Mesendoderm (in vitro differentiated cells): ENCODE results near the gene POGZ.

Source experiments
- DNase-seq: peaks from one replicate; pipeline ENCODE4 v3.0.0; 2013
- H2AK5ac ChIP-seq: 2 replicates; pipeline ENCODE4 v1.6.1; 2013; ENCODE audit warnings: low read length, inconsistent platforms
- H2BK120ac ChIP-seq: 2 replicates; pipeline ENCODE4 v1.6.1; 2013; ENCODE audit warnings: low read depth, mild to moderate bottlenecking, low read length, moderate library complexity, mixed read lengths
- H2BK15ac ChIP-seq: replicated peaks from 2 replicates; pipeline ENCODE4 v1.6.1; 2013; ENCODE audit warnings: low read depth, mild to moderate bottlenecking, moderate library complexity
- H2BK5ac ChIP-seq: 2 replicates; pipeline ENCODE4 v1.6.1; 2013; ENCODE audit warnings: low read length, inconsistent platforms
- H3K18ac ChIP-seq: 2 replicates; pipeline ENCODE4 v1.6.1; 2013; ENCODE audit warnings: mild to moderate bottlenecking, low read length, mixed read lengths
- H3K23ac ChIP-seq: one replicate; pipeline ENCODE4 v1.6.1; 2013; ENCODE audit warnings: low read length
- H3K27ac ChIP-seq: 2 replicates; pipeline ENCODE4 v1.5.1; 2013; ENCODE audit warnings: low read depth, mild to moderate bottlenecking, inconsistent platforms, low read length, moderate library complexity
- H3K27me3 ChIP-seq: 2 replicates; pipeline ENCODE4 v1.6.1; 2013; ENCODE audit warnings: low read length, control low read depth, mild to moderate bottlenecking, inconsistent platforms; ENCODE audit not compliant: insufficient read depth, poor library complexity
- H3K36me3 ChIP-seq: 2 replicates; pipeline ENCODE4 v1.6.1; 2013; ENCODE audit warnings: low read length, inconsistent platforms; ENCODE audit not compliant: control insufficient read depth, insufficient read depth
- H3K4ac ChIP-seq: one replicate; pipeline ENCODE4 v1.6.1; 2013; ENCODE audit warnings: low read depth, mild to moderate bottlenecking, low read length, moderate library complexity
- H3K4me1 ChIP-seq: 2 replicates; pipeline ENCODE4 v1.6.1; 2013; ENCODE audit warnings: low read depth, low read length, inconsistent platforms; ENCODE audit not compliant: control insufficient read depth
- H3K4me2 ChIP-seq: 2 replicates; pipeline ENCODE4 v1.6.1; 2013; ENCODE audit warnings: low read length
- H3K4me3 ChIP-seq: 2 replicates; pipeline ENCODE4 v1.5.1; 2013; ENCODE audit warnings: mild to moderate bottlenecking, low read length
- H3K56ac ChIP-seq: one replicate; pipeline ENCODE4 v1.6.1; 2013; ENCODE audit warnings: low read length
- H3K79me1 ChIP-seq: 2 replicates; pipeline ENCODE4 v1.6.1; 2013; ENCODE audit warnings: low read length, inconsistent platforms
- H3K79me2 ChIP-seq: 2 replicates; pipeline ENCODE4 v1.6.1; 2013; ENCODE audit warnings: mild to moderate bottlenecking, low read length; ENCODE audit not compliant: control insufficient read depth, insufficient read depth
- H3K9ac ChIP-seq: 2 replicates; pipeline ENCODE4 v1.6.1; 2013; ENCODE audit warnings: low read length, inconsistent platforms
- H4K5ac ChIP-seq: one replicate; pipeline ENCODE4 v1.6.1; 2013; ENCODE audit warnings: low read length
- H4K8ac ChIP-seq: one replicate; pipeline ENCODE4 v1.6.1; 2013; ENCODE audit warnings: low read depth, mild to moderate bottlenecking, control low read depth, low read length, moderate library complexity
- WGBS: extraction: QIAGEN DNeasy Blood & Tissue Kit; methylation state at CpG from one replicate; pipeline ENCODE4 v1.1.7; 2013; ENCODE audit warnings: low lambda C conversion rate, missing lambda C conversion rate; ENCODE audit not compliant: insufficient coverage; ENCODE audit errors: extremely low coverage; 5-methylcytosine and 5-hydroxymethylcytosine counted together

POGZ gene

GRCh38 chr1:151495316-151495715, 36.0 kb upstream of the POGZ start:
- Histone ChIP-seq H3K4me3 (no peak overlapping the region), H2BK120ac (no peak overlapping the region), H3K23ac (no peak overlapping the region), H3K18ac (no peak overlapping the region), H3K36me3 (no peaks in the 10 kb centered on the region), H2AK5ac (no peak overlapping the region), H3K56ac (no peak overlapping the region), H2BK5ac (no peak overlapping the region), H4K5ac (no peak overlapping the region), H3K79me1 (no peaks in the 10 kb centered on the region), H3K4ac (no peak overlapping the region), H3K4me1 (no peaks in the 10 kb centered on the region), H3K79me2 (no peaks in the 10 kb centered on the region), H2BK15ac (no peak overlapping the region), H3K9ac (no peak overlapping the region), H3K27me3 (no peaks in the 10 kb centered on the region), H4K8ac (no peak overlapping the region), H3K27ac (no peak overlapping the region), H3K4me2 (no peak overlapping the region)
- DNase-seq = no peak
- no CpG with 5 or more reads among the region's 1 CpG for WGBS

- H2BK120ac ChIP-seq = no peak overlapping the region
- no peak overlapping the region for H4K8ac ChIP-seq
- no peaks in the 10 kb centered on the region for H3K4me1 ChIP-seq
- no peaks in the 10 kb centered on the region for H3K36me3 ChIP-seq
- H2BK15ac ChIP-seq = no peak overlapping the region
- H3K27me3 ChIP-seq = no peaks in the 10 kb centered on the region
- peak; percentile 85 for DNase-seq
- no peak overlapping the region for H4K5ac ChIP-seq
- no peak overlapping the region for H3K4me3 ChIP-seq
- H3K79me2 ChIP-seq = no peaks in the 10 kb centered on the region
- no peak overlapping the region for H3K4ac ChIP-seq
- no peak overlapping the region for H3K56ac ChIP-seq
- no peak overlapping the region for H3K27ac ChIP-seq
- no peak overlapping the region for H3K9ac ChIP-seq
- no peak overlapping the region for H2AK5ac ChIP-seq
- H3K23ac ChIP-seq = no peak overlapping the region
- no peak overlapping the region for H2BK5ac ChIP-seq
- H3K4me2 ChIP-seq = no peak overlapping the region
- H3K18ac ChIP-seq = no peak overlapping the region
- WGBS = no CpG with 5 or more reads among the region's 1 CpG
- H3K79me1 ChIP-seq = no peaks in the 10 kb centered on the region
Measured at GRCh38 chr1:151494741-151495281, 35.5 kb upstream of the POGZ start.

- Histone ChIP-seq H4K5ac (no peak overlapping the region), H2BK15ac (no peak overlapping the region), H3K4me3 (no peak overlapping the region), H2BK5ac (no peak overlapping the region), H3K79me1 (no peaks in the 10 kb centered on the region), H3K27me3 (no peaks in the 10 kb centered on the region), H3K4ac (no peak overlapping the region), H2BK120ac (no peak overlapping the region), H3K56ac (no peak overlapping the region), H3K79me2 (no peaks in the 10 kb centered on the region), H2AK5ac (no peak overlapping the region), H3K36me3 (no peaks in the 10 kb centered on the region), H3K4me2 (no peak overlapping the region), H3K4me1 (no peaks in the 10 kb centered on the region), H3K9ac (no peak overlapping the region), H3K18ac (no peak overlapping the region), H4K8ac (no peak overlapping the region), H3K27ac (no peak overlapping the region), H3K23ac (no peak overlapping the region)
- 100% methylated on average over 1 of the region's 3 CpGs for WGBS
- no peak for DNase-seq
Measured at GRCh38 chr1:151493042-151493441, 33.7 kb upstream of the POGZ start.

- H3K23ac ChIP-seq = no peak overlapping the region
- H3K36me3 ChIP-seq = no peaks in the 10 kb centered on the region
- H3K79me2 ChIP-seq = no peaks in the 10 kb centered on the region
- no peak overlapping the region for H2BK120ac ChIP-seq
- H4K8ac ChIP-seq = no peak overlapping the region
- H3K56ac ChIP-seq = no peak overlapping the region
- no peaks in the 10 kb centered on the region for H3K4me1 ChIP-seq
- no peak overlapping the region for H4K5ac ChIP-seq
- no peak overlapping the region for H3K27ac ChIP-seq
- no peak overlapping the region for H2BK5ac ChIP-seq
- H2AK5ac ChIP-seq = no peak overlapping the region
- no peak overlapping the region for H3K9ac ChIP-seq
- H2BK15ac ChIP-seq = no peak overlapping the region
- no peak overlapping the region for H3K18ac ChIP-seq
- H3K4ac ChIP-seq = no peak overlapping the region
- H3K4me3 ChIP-seq = no peak overlapping the region
- H3K79me1 ChIP-seq = no peaks in the 10 kb centered on the region
- WGBS = no CpG with 5 or more reads among the region's 1 CpG
- H3K27me3 ChIP-seq = no peaks in the 10 kb centered on the region
- H3K4me2 ChIP-seq = no peak overlapping the region
- DNase-seq = peak; percentile 46
Measured at GRCh38 chr1:151492120-151492519, 32.8 kb upstream of the POGZ start.

GRCh38 chr1:151491641-151492040, 32.3 kb upstream of the POGZ start:
- Histone ChIP-seq H3K4me1 (no peaks in the 10 kb centered on the region), H3K18ac (no peak overlapping the region), H3K4ac (no peak overlapping the region), H3K79me1 (no peaks in the 10 kb centered on the region), H3K27ac (no peak overlapping the region), H3K4me3 (no peak overlapping the region), H3K79me2 (no peaks in the 10 kb centered on the region), H2BK120ac (no peak overlapping the region), H3K56ac (no peak overlapping the region), H4K8ac (no peak overlapping the region), H2AK5ac (no peak overlapping the region), H3K23ac (no peak overlapping the region), H3K36me3 (no peaks in the 10 kb centered on the region), H2BK5ac (no peak overlapping the region), H2BK15ac (no peak overlapping the region), H3K4me2 (no peak overlapping the region), H4K5ac (no peak overlapping the region), H3K9ac (no peak overlapping the region), H3K27me3 (no peaks in the 10 kb centered on the region)
- no CpG with 5 or more reads among the region's 5 CpGs for WGBS
- no peak for DNase-seq

- no peak overlapping the region for H4K8ac ChIP-seq
- H2BK5ac ChIP-seq = no peak overlapping the region
- H3K27ac ChIP-seq = no peak overlapping the region
- no peak overlapping the region for H3K4ac ChIP-seq
- no CpG with 5 or more reads among the region's 1 CpG for WGBS
- H3K4me1 ChIP-seq = no peaks in the 10 kb centered on the region
- H3K79me1 ChIP-seq = no peaks in the 10 kb centered on the region
- no peak overlapping the region for H2BK15ac ChIP-seq
- H3K27me3 ChIP-seq = no peaks in the 10 kb centered on the region
- H3K79me2 ChIP-seq = no peaks in the 10 kb centered on the region
- no peak overlapping the region for H2BK120ac ChIP-seq
- H3K4me2 ChIP-seq = no peak overlapping the region
- no peak overlapping the region for H3K9ac ChIP-seq
- no peak overlapping the region for H3K23ac ChIP-seq
- no peak overlapping the region for H4K5ac ChIP-seq
- H3K56ac ChIP-seq = no peak overlapping the region
- no peak for DNase-seq
- H2AK5ac ChIP-seq = no peak overlapping the region
- no peaks in the 10 kb centered on the region for H3K36me3 ChIP-seq
- H3K4me3 ChIP-seq = no peak overlapping the region
- H3K18ac ChIP-seq = no peak overlapping the region
Measured at GRCh38 chr1:151486557-151486956, 27.3 kb upstream of the POGZ start.
